Naive thymus-derived CD8-positive, alpha-beta T cell (primary cell): ENCODE data around the gene MSMO1. TPM values are rescaled to one million over a fixed set of nuclear protein-coding genes. Genes with fewer than 3 reads are reported as not detected.
A peak's percentile ranks its signal among the peaks of the same experiment; 100 is the strongest.

ENCODE experiments used
- ATAC-seq, 2 donors: fragments of 150-1000 bp; cut with Tn5 transposase in 1 of 2; sonication (Bioruptor Pico), chemical (Tn5 transposase) in 1 of 2; 1 replicate in 1 of 2; 2 replicates in 1 of 2; pipeline ENCODE4 v1.10.0; 2021; ENCODE audit warnings: mild to moderate bottlenecking in 2 of 2, moderate library complexity in 2 of 2
- POLR2A ChIA-PET: fragments of 350-600 bp; sonication (Branson Sonifier 250); formaldehyde crosslinking; loops from one replicate; lab custom pipeline; 2021; ENCODE audit warnings: antibody characterized with exemption; lab: Charles Lee
- DNase-seq, 10 donors: peaks; one replicate each; pipeline versions ENCODE4 v3.0.0 to v3.0.0-alpha.2; 2020 to 2022
- H3K27ac Mint-ChIP-seq, 10 donors: one replicate each; pipeline ENCODE4 v1.8.0; 2020 to 2022; ENCODE audit warnings: mild to moderate bottlenecking in 10 of 10, mixed read lengths in 10 of 10, moderate library complexity in 4 of 10, inconsistent platforms in 1 of 10
- H3K27me3 Mint-ChIP-seq, 5 donors: one replicate each; pipeline ENCODE4 v1.8.0; 2021 to 2022; ENCODE audit warnings: mixed read lengths in 5 of 5
- H3K36me3 Mint-ChIP-seq, 3 donors: one replicate each; pipeline ENCODE4 v1.8.0; 2020 to 2022; ENCODE audit warnings: mixed read lengths in 3 of 3, mild to moderate bottlenecking in 2 of 3, inconsistent platforms in 1 of 3
- H3K4me1 Mint-ChIP-seq, 4 donors: one replicate each; pipeline ENCODE4 v1.8.0; 2021 to 2022; ENCODE audit warnings: mixed read lengths in 4 of 4
- H3K4me3 Mint-ChIP-seq, 10 donors: one replicate each; pipeline ENCODE4 v1.8.0; 2020 to 2022; ENCODE audit warnings: mild to moderate bottlenecking in 10 of 10, mixed read lengths in 10 of 10, moderate library complexity in 6 of 10, inconsistent platforms in 1 of 10
- H3K9me3 Mint-ChIP-seq, 9 donors: one replicate each; pipeline ENCODE4 v1.8.0; 2020 to 2022; ENCODE audit warnings: mixed read lengths in 9 of 9, mild to moderate bottlenecking in 3 of 9, inconsistent platforms in 1 of 9, moderate library complexity in 1 of 9
- microRNA-seq: library from miRNA; unstranded; fragments of <30 nt; microRNA quantifications from one replicate; pipeline ENCODE4 v1.2.0, GENCODE V29; 2022; ENCODE audit warnings: borderline microRNAs expressed
- polyA plus RNA-seq, 3 donors: library from polyadenylated mRNA; unstranded; fragments of 300-500 nt; fragmentation: Illumina TruSeq; gene quantifications; one replicate each; pipeline ENCODE4 v1.2.3, GENCODE V29; 2021
- total RNA-seq, 8 experiments: library from RNA in 2 of 8; stranded (reverse) in 2 of 8; gene quantifications; one replicate each; pipeline ENCODE4 v1.2.3 and lab custom pipeline; 2021 to 2026

Gene MSMO1
- total and polyA plus RNA-seq, 5 experiments from 2014 or later = 15.9 to 20.7 (median 17.5) TPM

DNA sequence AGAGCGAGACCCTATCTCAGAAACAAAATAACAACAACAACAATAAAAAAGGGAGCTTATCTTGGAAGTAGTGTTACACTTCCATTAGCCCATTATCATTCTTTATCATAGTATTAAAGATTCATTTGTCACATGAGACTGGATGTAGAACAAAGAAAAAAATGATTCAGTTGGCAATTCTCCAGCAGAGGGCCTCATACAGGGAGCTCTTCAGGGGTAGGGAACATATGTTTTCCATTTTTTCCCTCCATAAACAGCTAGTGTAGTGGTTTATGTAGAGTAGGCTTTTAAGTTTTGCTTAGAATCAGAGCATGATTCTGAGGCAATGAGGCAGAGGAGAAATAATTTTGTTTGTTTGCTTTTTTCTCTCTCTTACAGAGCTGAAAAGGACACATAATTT is 57.1 kb downstream of the MSMO1 start:
- POLR2A ChIA-PET = no interaction called here
- no peaks in the 10 kb centered on the region for H3K36me3 Mint-ChIP-seq
- DNase-seq (no peak), ATAC-seq (no peak)
- peaks cover 16 to 49% (median 25%) of the 10 kb centered on the region in 5 donors for H3K27me3 Mint-ChIP-seq
- H3K27ac Mint-ChIP-seq = peak overlapping the region in 1 of 10 donors; percentile 11
- peaks cover 0 to 2% (median 2%) of the 10 kb centered on the region in 4 donors for H3K4me1 Mint-ChIP-seq
- H3K4me3 Mint-ChIP-seq = no peak overlapping the region
- peaks cover 0 to 2% (median 0%) of the 10 kb centered on the region in 9 donors for H3K9me3 Mint-ChIP-seq

DNA sequence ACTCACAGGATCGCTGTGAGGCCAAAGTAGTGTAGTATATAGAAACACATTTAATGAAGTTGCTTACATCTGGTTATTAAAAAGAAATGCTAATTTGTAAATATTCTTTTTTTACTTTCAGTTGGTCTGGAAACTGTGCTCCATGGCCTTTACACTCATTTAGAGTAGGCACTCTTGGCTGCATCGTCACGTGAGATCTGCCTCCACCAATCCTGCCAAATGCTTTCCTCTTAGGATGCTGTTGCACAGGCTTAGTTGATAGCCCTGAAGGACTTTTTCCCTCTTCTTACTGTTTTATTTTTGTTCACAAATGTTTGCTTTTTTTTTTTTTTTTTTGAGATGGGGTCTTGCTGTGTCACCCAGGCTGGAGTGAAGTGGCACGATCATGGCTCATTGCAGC is 57.7 kb downstream of the MSMO1 start:
- peaks cover 15 to 49% (median 25%) of the 10 kb centered on the region in 5 donors for H3K27me3 Mint-ChIP-seq
- ATAC-seq (no peak), DNase-seq (no peak)
- no peak overlapping the region for H3K4me3 Mint-ChIP-seq
- POLR2A ChIA-PET = no interaction called here
- no peaks in the 10 kb centered on the region for H3K36me3 Mint-ChIP-seq
- H3K4me1 Mint-ChIP-seq = peaks cover 0 to 2% (median 0%) of the 10 kb centered on the region in 4 donors
- H3K9me3 Mint-ChIP-seq = no peaks in the 10 kb centered on the region
- no peak overlapping the region for H3K27ac Mint-ChIP-seq

DNA sequence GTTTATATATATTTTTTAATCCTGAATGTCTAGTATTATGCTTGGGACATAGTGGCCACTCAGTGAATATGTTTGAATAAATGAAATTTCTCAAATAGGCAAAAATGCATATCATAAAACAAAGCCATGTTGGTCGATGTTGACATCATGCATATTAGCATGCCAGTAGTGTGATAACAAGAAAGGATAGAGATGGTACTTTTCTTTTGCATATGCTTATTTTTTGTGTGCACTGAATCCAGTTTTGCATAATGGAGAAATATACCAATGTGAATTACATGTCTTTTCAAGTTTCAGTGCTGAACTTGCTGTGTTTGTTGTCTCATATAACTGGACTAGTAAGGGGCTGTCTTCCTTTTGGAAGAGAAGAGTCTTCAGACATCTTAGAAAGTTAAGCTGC is 58.9 kb downstream of the MSMO1 start:
- Mint-ChIP-seq H3K9me3 (no peaks in the 10 kb centered on the region), H3K4me3 (no peak overlapping the region), H3K36me3 (no peaks in the 10 kb centered on the region), H3K27me3 (peaks cover 16 to 47% (median 25%) of the 10 kb centered on the region in 5 donors), H3K4me1 (peaks cover 0 to 2% (median 0%) of the 10 kb centered on the region in 4 donors), H3K27ac (no peak overlapping the region)
- no peak for DNase-seq
- ATAC-seq = no peak
- POLR2A ChIA-PET = no interaction called here

DNA sequence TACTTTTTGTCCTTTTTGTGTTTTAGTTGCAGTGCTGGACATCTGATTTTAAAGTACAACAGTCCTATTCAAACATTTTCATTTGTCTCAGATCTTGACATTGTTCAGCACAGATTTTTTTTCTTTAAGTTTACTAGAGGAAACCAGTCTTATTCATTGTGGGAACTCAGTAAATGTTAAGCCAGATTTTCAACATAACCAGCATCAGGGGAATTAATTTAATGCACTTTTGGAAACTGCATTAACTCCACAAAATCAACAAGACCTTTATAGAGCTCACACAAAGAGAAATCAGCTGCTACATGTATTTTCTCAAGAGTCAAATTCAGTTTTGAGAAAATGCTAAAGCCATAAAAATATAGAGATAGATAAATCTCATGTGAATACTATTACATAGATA is 61.3 kb downstream of the MSMO1 start:
- Mint-ChIP-seq H3K9me3 (no peaks in the 10 kb centered on the region), H3K4me1 (no peaks in the 10 kb centered on the region), H3K27me3 (peaks cover 11 to 32% (median 18%) of the 10 kb centered on the region in 5 donors), H3K4me3 (no peak overlapping the region), H3K36me3 (no peaks in the 10 kb centered on the region), H3K27ac (no peak overlapping the region)
- POLR2A ChIA-PET = no interaction called here
- DNase-seq = no peak
- ATAC-seq = no peak

Small RNA genes lying within 50 kb of the gene (microRNA-seq; reads per million reads assigned to microRNA genes)
- gene MIR578 = not detected

Other genes starting within 250 kb of the MSMO1 start
- gene TMEM192, start 214.8 kb upstream of the MSMO1 start, total RNA-seq = 10 to 100 TPM; 14.6 to 14.8 TPM
- 10 to 100 TPM; 17.2 to 24.9 (median 21.6) TPM for gene TMEM192, start 214.8 kb upstream of the MSMO1 start, polyA plus RNA-seq
- 10 to 100 TPM; 21.0 to 23.7 TPM for gene KLHL2, start 120.1 kb upstream of the MSMO1 start, total RNA-seq
- 10 to 100 TPM in 1 of 3 donors, 1 to 10 TPM in 2; 3.5 to 10.4 (median 6.8) TPM for gene KLHL2, start 120.1 kb upstream of the MSMO1 start, polyA plus RNA-seq
- gene CPE, start 51.3 kb downstream of the MSMO1 start, total RNA-seq = not detected
- gene CPE, start 51.3 kb downstream of the MSMO1 start, polyA plus RNA-seq = under 1 TPM in 1 of 3 donors, not detected in 2; 0.16 TPM